Inflammatory macrophage treated with lipopolysaccharide for 1 hour (primary cell): ENCODE data around the gene C16orf46.
"Not testable (repeated sequence)": the region's sequence is repeated elsewhere in the genome, so short reads cannot be mapped to it uniquely, and the experiment has no call there.

Source experiments
- DNase-seq, 2 donors: peaks; one replicate each; pipeline ENCODE4 v3.0.0-alpha.2; 2020 to 2022

Gene C16orf46, protein sequence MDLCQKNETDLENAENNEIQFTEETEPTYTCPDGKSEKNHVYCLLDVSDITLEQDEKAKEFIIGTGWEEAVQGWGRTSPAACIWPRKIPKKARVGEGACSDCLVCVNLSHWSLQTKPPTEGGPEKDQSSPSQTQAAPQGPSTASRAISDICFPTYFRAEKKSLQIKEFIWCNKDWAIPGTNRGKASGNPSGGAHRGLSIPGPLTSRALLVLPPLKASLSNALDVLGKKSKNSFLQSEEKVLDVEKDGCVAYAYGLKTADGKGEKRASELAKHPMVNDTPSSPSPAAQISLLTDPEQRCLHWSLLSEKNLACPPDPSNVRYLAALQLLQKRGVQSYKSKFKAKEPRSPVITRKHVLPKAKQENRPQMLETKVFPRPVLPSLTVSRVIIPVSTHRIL

DNA sequence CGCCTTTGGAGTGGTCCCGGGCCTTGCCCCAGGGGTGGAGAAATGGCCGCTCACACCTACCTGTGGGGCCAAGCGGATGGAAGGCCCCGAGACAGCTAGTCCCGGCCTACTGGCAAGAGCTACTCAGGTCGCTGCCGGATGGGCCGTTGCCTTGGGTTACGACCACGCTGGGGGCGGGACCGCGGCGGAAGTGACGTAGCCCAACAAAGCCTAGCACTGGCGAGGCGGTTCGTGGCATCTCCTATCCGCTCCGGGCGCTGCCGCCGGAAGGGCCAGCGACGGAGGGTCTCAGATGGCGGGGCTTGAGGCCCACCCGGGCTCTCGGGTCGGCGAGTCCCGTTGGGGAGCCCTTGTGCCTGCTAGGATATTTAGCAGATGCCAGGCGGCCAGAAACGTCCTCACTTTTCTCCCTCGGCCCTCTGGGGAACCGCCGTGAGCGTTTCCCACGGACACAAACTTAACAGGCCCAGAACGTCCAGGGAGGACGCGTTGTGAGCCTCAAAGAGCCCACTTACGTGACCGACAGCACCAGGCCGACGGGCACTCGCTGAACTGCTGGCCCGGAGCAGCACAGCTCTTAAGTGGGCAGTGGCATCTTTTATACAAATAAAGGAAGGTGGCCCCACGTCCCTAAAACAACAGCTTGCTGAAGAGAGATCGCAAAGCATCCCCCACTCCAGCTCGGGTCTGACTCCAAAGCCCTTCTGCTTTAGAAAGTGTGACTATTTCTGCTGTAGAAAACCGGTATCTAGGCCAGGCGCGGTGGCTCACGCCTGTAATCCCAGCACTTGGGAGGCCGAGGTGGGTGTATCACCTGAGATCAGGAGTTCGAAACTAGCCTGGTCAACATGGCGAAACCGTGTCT lies at the start of gene C16orf46:
TSS of gene C16orf46 (minus strand) at position 163 of the 865 bp plus-strand sequence. CDS start 13,283 bp downstream, outside the sequence.
- DNase-seq: peak; percentile 92 to 98

DNA sequence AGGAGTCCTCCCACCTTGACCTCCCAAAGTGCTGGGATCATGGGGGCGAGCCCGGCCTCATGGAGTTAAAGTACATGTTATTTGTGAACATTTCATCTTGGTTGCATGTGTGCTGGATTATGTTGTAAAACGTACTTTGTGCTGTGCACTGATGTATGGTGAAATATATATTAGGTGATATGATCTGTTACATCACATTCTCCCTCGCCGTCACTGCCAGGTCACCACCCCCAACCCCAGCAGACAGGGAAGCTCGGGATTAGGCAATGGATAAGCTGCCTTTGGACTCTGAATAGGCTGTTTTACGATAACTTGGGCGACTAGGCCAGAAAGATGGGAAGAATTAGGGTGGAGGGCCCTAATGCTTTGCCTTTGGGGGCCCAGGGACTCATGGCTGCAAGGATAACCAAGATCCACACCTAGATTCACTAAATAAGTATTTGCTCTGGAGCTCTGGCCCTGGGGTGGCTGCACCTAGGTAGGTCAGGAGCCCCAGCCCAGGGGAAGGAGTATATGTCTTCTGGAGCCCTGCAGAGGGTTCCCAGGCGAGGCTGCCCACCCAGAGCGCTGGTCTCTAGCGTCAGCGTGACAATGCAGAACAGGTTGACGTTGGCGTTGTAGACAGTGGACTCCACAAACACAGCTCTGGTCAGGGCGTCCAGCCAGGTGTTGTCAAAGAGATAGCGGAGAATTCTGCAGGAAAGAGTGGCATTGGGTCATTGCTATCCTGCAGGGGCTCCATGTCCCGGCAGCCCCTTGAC lies 46.2 kb upstream of the C16orf46 start:
- DNase-seq: no peak

DNA sequence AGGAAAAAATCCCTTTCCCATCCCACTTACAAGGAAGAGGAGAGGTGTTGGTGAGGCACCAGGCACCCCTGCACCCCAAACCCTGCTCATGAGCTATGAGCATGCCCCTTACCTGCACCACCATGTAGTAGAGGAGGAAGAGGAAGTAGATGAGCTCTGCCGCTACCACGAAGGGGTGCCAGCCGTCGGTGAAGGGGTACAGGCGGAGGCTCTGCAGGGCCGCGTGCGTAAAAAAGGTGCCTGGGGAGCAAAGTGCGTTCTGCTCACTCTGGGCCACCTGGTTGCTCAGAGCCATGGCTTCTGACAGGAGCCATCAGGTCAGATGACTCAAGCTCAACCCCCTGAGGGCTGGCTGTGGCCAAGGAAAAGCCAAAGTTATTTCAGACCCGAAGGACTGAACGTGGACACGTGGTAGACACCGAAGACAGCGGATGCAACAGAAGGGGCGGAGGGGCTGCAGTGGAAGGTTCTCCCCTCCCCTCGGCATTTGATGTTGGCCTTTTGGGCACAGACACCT lies 44.5 kb upstream of the C16orf46 start:
- no peak for DNase-seq

DNA sequence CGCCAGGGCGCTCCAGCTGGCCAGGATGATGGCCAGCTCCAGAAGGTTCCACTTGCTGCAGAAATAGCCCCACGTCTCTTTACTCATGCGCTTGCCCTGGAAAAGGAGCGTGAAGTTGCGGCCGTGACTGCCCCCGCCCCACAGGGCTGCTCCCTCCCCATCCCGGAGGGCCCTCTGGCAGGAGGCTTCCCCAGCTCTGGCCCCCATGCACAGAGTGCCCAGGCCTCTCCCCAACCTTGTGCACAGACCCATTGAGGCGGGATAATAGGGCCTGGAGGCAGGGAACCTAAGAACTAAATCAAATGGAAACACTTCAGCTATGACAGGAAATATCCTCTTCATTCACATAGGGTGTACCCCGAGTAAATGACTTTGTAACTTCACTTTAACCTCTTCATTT lies 40.4 kb upstream of the C16orf46 start:
- no peak for DNase-seq

DNA sequence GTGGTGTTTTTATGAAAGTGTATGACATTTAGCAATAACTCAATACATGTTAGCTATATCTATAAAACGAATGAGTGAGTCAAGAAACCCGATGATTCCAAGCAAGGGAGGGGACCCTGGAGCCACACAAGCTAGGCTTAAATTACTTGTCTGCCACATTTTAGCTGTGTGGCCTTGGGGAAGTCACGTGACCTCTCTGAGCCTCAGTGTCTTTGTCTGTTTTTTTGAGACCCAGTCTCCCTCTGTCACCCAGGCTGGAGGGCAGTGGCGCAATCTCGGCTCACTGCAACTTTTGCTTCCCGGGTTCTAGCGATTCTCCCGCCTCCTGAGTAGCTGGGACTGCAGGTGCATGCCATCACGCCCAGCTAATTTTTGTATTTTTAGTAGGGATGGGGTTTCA lies 39.2 kb upstream of the C16orf46 start:
- DNase-seq: no peak

DNA sequence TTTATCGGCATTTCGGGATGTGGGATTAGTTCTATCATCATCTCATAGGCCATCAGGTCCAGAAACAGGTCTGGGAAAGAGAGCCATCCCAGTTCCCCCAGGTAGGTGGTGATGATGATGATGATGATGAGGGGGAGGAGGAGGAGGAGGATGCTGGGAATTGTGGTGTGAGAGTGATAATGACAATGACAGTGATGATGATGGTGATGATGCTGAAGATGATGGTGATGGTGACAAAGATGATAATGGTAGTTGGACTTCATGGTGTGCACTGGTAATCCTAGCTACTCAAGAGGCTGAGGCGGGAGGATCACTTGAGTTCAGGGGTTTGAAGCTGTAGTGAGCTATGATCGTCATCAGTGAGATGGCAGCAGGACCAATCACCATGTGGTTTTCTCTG lies 35.4 kb upstream of the C16orf46 start:
- no peak for DNase-seq

DNA sequence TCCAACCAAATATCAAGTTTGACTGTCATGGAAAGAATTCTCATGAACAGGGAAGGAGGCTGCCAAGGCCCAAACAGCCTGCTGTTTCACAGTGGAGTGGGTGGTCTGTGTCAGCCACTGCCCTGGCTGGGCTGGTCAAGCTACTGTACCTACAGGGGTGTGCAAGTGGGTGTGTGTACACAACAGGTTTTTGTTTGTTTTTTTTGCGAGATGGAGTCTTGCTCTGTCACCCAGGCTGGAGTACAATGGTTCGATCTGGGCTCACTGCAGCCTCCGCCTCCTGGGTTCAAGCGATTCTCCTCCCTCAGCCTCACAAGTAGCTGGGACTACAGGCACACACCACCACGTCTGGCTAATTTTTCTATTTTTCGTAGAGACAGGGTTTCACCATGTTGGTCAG lies 32.2 kb upstream of the C16orf46 start:
- not testable (repeated sequence) for DNase-seq

DNA sequence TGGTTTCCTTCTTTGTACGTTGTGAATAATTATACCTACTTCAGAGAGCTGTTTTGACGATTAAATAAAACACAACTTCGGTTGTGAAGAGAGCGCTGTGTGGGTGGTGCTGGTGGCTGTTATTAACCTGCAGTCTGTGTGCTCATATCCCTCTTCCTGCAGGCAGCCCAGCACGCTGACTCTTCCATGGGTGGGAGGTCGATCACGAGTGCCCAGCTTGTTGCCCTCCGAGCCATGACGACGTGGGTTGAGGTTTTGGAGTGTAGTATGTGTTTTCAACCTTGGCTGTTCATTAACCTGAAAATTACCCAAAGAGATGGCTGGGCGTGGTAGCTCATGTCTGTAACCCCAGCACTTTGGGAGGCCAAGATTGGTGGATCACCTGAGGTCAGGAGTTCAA lies 30.5 kb upstream of the C16orf46 start:
- DNase-seq: no peak

DNA sequence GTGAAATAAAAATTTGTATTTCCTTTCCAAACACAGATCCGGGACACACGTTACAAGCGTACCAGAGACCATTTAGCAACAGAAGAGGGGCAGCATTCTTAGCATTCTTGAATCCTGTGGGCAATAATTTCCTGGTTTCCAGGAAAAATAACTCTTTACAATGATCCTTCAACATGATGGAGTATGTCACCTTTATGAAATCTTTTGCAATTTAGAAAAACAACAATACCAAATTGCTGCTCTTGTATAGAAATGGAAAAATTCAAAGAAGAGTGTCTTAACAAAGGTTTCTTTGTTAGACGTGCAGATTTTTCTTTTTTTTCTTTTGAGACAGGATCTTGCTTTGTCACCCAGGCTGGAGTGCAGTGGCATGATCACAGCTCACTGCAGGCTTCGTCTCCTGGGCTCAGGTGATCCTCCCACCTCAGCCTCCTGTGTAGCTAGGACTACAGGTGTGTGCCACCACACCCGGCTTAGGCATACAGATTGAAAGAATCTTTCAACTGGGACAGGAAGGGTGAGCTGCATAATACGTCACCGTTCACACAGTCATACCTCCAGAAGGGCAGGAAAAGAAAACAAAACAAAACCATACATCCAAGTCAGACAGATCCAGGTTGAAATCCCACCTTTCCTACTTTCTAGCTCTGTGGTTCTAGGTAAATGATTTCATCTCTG lies 29.9 kb upstream of the C16orf46 start:
- DNase-seq: no peak

DNA sequence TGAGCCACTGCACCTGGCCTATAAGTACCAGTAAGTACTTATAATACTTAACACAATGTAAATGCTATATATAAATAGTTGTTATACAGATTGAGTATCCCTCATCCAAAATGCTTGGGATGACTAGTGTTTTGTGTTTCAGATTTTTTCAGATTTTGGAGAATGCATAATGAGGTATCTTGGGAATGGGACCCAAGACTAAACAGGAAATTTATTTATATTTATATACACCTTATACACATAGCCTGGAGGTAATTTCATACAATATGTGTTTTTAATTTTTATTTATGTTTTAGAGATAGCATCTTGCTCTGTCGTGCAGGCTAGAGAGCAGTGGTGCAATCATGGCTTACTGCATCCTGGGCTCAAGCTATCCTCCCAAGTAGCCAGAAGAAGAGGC lies 28.9 kb upstream of the C16orf46 start:
- DNase-seq: no peak

DNA sequence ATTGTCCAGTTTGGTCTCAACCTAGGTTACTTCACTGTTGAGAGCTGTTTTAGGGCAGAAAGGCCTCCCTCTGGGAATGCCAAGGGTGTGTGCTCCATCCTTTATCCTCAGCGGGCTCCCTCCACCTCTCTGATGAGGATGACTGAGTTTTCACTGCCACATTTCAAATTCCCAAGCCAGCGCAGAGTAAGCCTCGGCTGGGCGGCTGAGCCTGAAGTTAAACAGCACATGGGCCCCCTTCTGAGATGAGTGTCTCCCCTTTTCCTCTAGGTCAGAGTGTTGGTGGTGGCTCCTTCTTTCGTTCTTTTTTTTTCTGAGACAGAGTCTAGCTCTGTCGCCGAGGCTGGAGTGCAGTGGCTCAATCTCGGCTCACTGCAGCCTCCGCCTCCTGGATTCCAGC lies 24.7 kb upstream of the C16orf46 start:
- no peak for DNase-seq

DNA sequence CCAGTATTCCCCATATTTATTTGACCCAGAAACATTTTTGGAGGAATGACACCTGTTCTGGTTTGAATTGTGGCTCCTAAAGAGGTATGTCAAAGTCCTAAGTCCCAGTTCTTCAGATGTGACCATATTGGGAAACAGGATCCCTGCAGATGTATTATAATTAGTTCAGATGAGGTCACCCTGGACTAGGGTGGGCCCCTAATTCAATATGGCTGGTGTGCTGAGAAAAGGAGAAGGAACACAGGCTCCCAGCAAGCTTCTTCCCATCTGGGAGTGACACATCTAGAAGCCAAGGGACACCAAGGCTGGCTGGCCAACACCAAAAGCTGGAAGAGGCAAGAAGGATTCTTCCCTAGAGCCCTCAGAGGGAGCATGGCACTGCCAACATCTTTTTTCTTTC lies 22.9 kb upstream of the C16orf46 start:
- peak in 1 of 2 donors; percentile 14 for DNase-seq

DNA sequence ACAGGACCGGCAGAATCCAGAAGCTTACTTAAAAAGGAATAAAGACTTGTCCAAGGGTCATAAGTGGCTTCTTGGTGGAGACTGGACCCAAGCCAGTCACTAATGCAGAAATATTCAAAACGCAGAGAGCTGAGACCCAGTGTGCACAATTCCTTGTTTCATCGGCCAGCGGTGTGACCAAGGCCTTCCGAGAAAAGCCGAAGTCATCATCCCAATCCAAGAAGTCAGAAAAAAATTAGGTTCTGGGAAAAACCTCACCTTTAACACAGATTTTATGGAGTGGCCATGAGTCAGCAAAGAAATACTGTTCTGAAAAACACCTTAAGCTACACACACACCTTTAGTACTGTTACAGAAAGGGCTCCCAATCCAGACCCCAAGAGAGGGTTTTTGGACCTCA lies 20.2 kb upstream of the C16orf46 start:
- DNase-seq: no peak

DNA sequence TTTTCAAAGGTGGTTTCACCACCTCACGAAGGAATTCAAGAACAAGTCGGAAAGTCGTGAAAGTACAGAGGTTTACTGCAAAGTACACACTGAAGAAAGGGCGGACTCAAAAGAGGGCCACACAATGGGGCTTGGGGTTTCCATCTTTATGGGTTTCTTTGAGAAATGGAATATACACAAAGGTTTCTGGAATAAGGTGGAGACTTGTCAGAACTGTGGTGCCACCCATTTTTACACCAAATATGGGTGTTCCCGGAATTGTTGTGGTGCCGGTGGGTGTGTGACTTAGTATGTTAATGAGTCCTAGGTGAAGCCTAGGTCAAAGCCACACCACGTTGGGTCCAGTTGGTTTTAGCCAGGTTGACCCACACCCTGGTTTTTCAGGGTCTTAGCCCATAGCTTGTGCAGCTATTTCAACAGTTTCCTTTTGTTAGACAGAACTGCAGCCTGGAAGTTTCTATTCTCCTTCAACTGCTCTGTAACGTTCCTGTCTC lies 19.7 kb upstream of the C16orf46 start:
- no peak for DNase-seq

DNA sequence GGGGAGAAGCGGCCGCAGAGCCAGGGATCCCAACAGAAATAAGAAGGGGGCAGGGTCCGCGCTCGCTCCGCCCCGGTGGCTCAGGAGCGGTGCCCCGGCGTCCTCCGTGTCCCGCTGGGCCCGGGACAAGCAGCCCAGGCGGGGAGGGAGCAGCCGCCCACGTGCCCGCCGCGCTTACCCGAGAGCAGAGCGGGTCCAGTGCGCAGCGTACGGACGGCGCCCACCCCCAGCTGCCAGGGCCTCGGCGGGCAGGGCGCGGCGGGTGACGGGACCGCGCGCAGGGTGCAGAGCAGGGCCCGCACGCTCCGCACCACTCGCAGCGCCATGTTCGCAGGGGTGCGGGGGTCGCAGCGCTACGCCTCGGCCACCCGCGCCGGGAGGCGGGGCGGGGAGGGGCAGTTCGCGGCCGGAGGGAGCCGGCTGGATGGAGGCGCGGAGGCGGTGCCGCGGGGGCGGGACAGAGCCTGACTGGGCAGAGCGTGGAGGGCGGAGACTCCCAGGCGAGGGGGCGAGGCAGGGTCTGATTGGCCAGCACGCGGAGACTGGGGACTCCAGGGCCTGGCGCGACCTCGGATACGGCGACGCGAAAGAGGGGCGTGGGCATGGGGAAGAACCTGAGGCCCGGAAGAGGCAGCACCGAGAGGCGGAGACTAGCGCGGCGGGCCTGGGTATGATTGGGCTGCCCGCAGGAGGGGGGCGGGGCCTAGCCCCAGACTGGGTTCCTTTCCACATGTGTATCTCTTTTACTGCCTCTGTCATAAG lies 19.1 kb upstream of the C16orf46 start, which contains the start of gene GCSH:
TSS of gene GCSH (minus strand) at position 443 of the 762 bp plus-strand sequence. CDS start at position 326, 117 bp downstream.
- peak; percentile 97 to 98 for DNase-seq

DNA sequence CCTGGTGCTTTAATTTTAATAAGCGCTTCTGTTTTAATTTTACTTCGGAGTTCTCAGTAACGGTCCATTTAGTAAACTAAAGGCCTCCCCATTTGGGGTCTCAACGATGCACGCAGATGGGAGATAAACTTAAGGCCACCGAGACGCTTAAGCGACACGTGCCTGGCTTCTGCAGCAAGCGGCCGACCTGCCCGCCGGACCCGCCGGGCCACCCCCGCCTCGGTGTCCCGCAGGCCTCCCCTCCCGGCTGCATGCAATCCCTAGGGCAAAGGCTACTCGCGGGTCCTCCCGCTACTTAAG lies 18.6 kb upstream of the C16orf46 start:
- no peak for DNase-seq

DNA sequence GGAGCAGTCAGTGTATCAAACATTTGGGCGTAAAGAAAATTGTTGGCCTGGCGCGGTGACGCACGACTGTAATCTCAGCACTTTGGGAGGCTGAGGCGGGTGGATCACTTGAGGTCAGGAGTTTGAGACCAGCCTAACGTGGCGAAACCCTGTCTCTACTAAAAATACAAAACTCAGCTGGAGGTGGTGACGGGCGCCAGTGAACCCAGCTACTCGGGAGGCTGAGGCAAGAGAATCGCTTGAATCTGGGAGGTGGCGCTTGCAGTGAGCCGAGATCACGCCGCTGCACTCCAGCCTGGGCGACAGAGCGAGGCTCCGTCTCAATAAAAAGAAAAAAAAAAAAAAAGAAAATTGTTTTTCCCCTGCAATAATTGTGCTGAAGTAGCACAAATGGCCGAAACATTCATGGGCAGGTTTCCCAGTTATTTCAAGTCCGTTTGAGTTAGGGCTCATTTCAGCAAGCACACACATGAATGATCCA lies 17.8 kb upstream of the C16orf46 start:
- no peak for DNase-seq

DNA sequence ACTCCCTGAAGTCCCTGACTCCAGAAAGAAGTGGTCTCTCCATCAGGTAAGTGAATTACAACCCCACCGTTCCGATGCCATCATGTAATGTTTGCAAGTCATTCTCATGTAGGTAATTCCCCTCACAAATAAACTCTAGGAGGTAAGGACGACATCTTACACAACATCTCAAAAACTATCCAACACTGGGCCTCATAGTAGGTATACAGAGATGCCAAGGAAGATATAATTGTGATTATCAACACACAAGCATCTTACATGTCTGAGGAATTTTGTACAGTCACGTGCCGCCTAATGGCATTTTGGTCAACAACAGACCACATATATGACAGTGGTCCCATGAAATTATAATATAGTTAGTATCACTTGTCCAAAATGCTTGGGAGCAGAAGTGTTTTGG lies 11.8 kb upstream of the C16orf46 start:
- DNase-seq: no peak

DNA sequence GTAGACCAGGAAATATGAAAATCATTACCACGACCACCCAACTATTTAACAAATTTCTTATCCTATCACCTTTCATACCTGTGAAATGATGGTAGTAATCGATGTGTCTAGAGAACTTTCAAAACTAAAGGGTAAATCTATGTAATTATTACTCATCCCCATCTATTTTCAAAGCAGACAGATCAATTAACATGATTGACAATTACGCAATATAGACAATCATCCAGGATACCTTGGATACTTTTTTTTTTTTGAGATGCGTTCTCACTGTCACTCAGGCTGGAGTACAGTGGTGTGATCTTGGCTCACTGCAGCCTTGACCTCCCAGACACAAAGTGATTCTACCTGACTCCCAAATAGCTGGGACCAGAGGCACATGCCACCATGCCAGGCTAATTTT lies 4.0 kb upstream of the C16orf46 start:
- no peak for DNase-seq

DNA sequence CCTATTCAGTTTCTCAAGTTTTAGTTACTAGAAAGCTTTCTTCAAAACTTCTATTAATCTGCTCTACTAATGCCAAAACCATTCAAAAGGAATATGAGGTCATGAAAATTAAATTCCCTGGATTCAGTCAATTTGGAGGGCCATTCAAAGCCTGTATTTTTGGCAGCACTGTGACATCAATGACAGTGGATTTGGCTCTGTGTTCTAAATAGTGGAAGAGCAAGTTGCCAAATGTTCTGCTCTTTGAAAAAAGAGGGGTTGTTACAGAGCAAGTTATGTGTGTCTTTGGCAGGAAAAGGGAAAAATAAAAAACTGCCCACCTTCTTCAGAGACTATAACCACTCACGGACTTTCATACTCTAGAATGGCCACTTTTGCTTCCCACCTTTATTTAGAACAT lies 3.2 kb upstream of the C16orf46 start:
- no peak for DNase-seq

DNA sequence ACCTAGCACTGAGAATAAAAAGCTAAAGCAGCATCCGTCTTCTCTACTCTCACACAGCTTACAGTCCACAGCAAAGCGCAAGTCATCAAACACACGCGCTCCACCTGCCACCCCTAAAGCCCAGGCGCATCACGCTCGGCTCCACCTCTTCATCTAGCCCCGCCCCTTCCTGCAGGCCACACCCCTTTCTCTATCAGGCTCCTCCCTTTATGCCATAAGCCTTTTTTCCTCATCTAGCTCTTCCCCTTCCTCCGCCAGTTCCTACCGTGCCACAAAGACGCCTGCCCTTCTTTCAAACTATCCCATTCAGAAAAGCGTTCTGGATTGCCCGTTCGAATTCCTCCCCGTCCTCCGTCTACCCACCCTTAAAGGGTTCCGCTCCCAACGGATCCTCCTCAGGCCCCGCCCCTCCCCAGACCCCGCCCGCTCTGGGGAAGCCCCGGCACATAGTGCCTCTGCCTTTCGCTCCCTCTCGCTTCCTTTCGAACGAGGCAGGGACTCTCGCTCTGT lies 417 bp downstream of the C16orf46 start:
- peak; percentile 78 to 93 for DNase-seq
